DND-41 (cell line): ENCODE results near the gene TKT.

ENCODE experiments used
- ATAC-seq: fragments of 200-7000 bp; cut with Tn5 transposase; 3 replicates; pipeline ENCODE4 v1.9.1; 2021; ENCODE audit warnings: low read depth; ENCODE audit not compliant: insufficient read depth
- DNase-seq: peaks from one replicate; pipeline ENCODE4 v3.0.0-alpha.2; 2020
- H2AFZ ChIP-seq: 2 replicates; pipeline ENCODE4 v1.6.0; 2012; ENCODE audit warnings: low read depth, low read length
- H3K27ac ChIP-seq: 2 replicates; pipeline ENCODE4 v1.5.1; 2012; ENCODE audit warnings: low read length, inconsistent platforms
- H3K27me3 ChIP-seq: fragments of 200-600 bp; sonication (generic); 2 replicates; pipeline ENCODE4 v1.6.0; 2012; ENCODE audit warnings: low read length, mild to moderate bottlenecking, inconsistent platforms; ENCODE audit not compliant: insufficient read depth, poor library complexity
- H3K36me3 ChIP-seq: 2 replicates; pipeline ENCODE4 v1.5.1; 2012; ENCODE audit warnings: low read length, inconsistent platforms; ENCODE audit not compliant: insufficient read depth
- H3K4me1 ChIP-seq: 2 replicates; pipeline ENCODE4 v1.5.1; 2012; ENCODE audit warnings: mild to moderate bottlenecking, low read length; ENCODE audit not compliant: insufficient read depth
- H3K4me2 ChIP-seq: 2 replicates; pipeline ENCODE4 v1.6.0; 2012; ENCODE audit warnings: mild to moderate bottlenecking, moderate library complexity, low read length, inconsistent platforms; ENCODE audit not compliant: insufficient read depth
- H3K4me3 ChIP-seq, 2 experiments: fragments of 200-600 bp in 1 of 2; shearing (Covaris generic) in 1 of 2; 2 replicates each; pipeline ENCODE4 v1.5.1; 2012 to 2016; ENCODE audit warnings: inconsistent platforms in 2 of 2, low read length in 2 of 2, mild to moderate bottlenecking in 2 of 2, low read depth in 1 of 2, moderate library complexity in 1 of 2
- H3K79me2 ChIP-seq: 2 replicates; pipeline ENCODE4 v1.6.0; 2012; ENCODE audit warnings: low read length, inconsistent platforms; ENCODE audit not compliant: insufficient read depth
- H3K9ac ChIP-seq: 2 replicates; pipeline ENCODE4 v1.6.0; 2012; ENCODE audit warnings: low read depth, mild to moderate bottlenecking, inconsistent platforms, low read length, moderate library complexity
- H3K9me3 ChIP-seq: 2 replicates; pipeline ENCODE4 v1.5.1; 2012; ENCODE audit warnings: low read length, moderate library complexity, mild to moderate bottlenecking, inconsistent platforms; ENCODE audit not compliant: insufficient read depth, severe bottlenecking
- H4K20me1 ChIP-seq: 2 replicates; pipeline ENCODE4 v1.6.0; 2012; ENCODE audit warnings: low read length; ENCODE audit not compliant: insufficient read depth
- CTCF ChIP-seq: IDR thresholded peaks from 2 replicates; pipeline ENCODE4 v1.5.1; 2012; ENCODE audit warnings: borderline replicate concordance, low read length, moderate library complexity, mild to moderate bottlenecking; ENCODE audit not compliant: poor library complexity, severe bottlenecking; ENCODE audit errors: extremely low read depth
- EZH2 ChIP-seq: IDR thresholded peaks from 3 replicates; pipeline ENCODE4 v1.6.1; 2012; ENCODE audit warnings: borderline replicate concordance, low read depth, mild to moderate bottlenecking, moderate library complexity, low read length, inconsistent platforms; ENCODE audit not compliant: severe bottlenecking

The TKT gene

GRCh38 chr3:53216723-53217122, 39.1 kb downstream of the TKT start:
- no peaks in the 10 kb centered on the region for H3K36me3 ChIP-seq
- no peak for TF ChIP-seq CTCF
- TF ChIP-seq EZH2 = no peak
- no peak overlapping the region for H3K4me3 ChIP-seq
- H3K9ac ChIP-seq = no peak overlapping the region
- ATAC-seq (no peak), DNase-seq (no peak)
- H2AFZ ChIP-seq = no peak overlapping the region
- H3K27ac ChIP-seq = no peak overlapping the region
- no peaks in the 10 kb centered on the region for H3K9me3 ChIP-seq
- H3K27me3 ChIP-seq = no peaks in the 10 kb centered on the region
- H3K4me1 ChIP-seq = no peaks in the 10 kb centered on the region
- no peaks in the 10 kb centered on the region for H3K79me2 ChIP-seq
- H4K20me1 ChIP-seq = no peaks in the 10 kb centered on the region
- H3K4me2 ChIP-seq = no peak overlapping the region

GRCh38 chr3:53215816-53216215, 40.0 kb downstream of the TKT start:
- H4K20me1 ChIP-seq = no peaks in the 10 kb centered on the region
- no peak overlapping the region for H3K9ac ChIP-seq
- H3K4me3 ChIP-seq = no peak overlapping the region
- H3K4me2 ChIP-seq = no peak overlapping the region
- H2AFZ ChIP-seq = no peak overlapping the region
- TF ChIP-seq EZH2 (no peak), CTCF (no peak)
- H3K27ac ChIP-seq = no peak overlapping the region
- ATAC-seq (no peak), DNase-seq (no peak)
- no peaks in the 10 kb centered on the region for H3K36me3 ChIP-seq
- H3K27me3 ChIP-seq = no peaks in the 10 kb centered on the region
- H3K9me3 ChIP-seq = no peaks in the 10 kb centered on the region
- H3K79me2 ChIP-seq = no peaks in the 10 kb centered on the region
- no peaks in the 10 kb centered on the region for H3K4me1 ChIP-seq

GRCh38 chr3:53213276-53213675, 42.5 kb downstream of the TKT start:
- no peak for ATAC-seq

More at GRCh38 chr3:53213276-53213675, 42.5 kb downstream of the TKT start:
- Histone ChIP-seq H3K4me3 (no peak overlapping the region), H3K27me3 (no peaks in the 10 kb centered on the region), H3K9me3 (peaks cover 9% of the 10 kb centered on the region), H3K4me1 (no peaks in the 10 kb centered on the region), H3K27ac (no peak overlapping the region), H3K4me2 (no peak overlapping the region), H4K20me1 (no peaks in the 10 kb centered on the region), H3K9ac (no peak overlapping the region), H2AFZ (no peak overlapping the region), H3K79me2 (no peaks in the 10 kb centered on the region), H3K36me3 (no peaks in the 10 kb centered on the region)
- no peak for TF ChIP-seq CTCF
- no peak for TF ChIP-seq EZH2
- no peak for DNase-seq
